ENCODE data around the gene DNAJB9. TPM values are rescaled to one million over a fixed set of nuclear protein-coding genes. Genes with fewer than 3 reads are reported as not detected.
"Not testable (repeated sequence)": the region's sequence is repeated elsewhere in the genome, so short reads cannot be mapped to it uniquely, and the experiment has no call there.

The DNAJB9 gene
- total RNA-seq (ENCODE audit: insufficient read depth, low replicate concordance), result 50.1 TPM

DNA sequence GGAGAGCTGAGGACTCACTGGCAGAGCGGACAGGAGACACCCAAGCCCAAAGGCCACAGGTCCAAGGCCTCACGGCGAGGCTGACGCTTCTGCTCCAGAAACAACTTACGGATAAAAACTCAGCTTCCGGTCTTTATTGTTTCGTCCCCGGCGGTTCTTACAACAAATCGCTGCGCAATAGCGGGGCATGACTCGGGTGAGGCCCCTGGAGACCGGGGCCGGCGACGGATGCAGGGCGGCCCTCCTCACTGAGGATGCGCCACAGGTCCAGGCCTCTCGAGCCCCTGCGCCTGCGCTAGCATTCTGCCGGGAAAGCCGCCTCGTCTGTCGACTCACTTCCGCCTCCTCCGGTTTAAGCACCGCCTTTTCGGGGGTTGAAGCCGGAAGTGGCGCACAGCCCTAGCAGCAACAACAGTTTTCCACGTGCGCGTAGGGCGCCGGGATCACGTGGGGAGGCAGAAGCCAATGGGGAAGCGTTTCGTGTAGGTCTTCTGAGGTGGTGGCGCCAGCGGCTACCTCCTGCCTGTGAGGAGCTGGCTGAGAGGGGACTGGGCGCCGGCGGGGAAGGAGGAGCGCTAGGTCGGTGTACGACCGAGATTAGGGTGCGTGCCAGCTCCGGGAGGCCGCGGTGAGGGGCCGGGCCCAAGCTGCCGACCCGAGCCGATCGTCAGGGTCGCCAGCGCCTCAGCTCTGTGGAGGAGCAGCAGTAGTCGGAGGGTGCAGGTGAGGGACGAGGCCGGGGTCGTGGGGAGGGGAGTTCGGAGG is at the start of gene DNAJB9, which contains the start of gene THAP5:
TSS of gene DNAJB9 (plus strand) at position 494 of the 765 bp plus-strand sequence. CDS start 1,853 bp downstream, outside the sequence.
TSS of gene THAP5 (minus strand) at position 326 of the 765 bp plus-strand sequence. CDS start at position 189, 137 bp downstream.
- DNase-seq (ENCODE audit: low spot score), result peak; percentile 100

GRCh38 chr7:108522780-108523179 is 46.9 kb upstream of the DNAJB9 start:
- DNase-seq (ENCODE audit: low spot score), result no peak

DNA sequence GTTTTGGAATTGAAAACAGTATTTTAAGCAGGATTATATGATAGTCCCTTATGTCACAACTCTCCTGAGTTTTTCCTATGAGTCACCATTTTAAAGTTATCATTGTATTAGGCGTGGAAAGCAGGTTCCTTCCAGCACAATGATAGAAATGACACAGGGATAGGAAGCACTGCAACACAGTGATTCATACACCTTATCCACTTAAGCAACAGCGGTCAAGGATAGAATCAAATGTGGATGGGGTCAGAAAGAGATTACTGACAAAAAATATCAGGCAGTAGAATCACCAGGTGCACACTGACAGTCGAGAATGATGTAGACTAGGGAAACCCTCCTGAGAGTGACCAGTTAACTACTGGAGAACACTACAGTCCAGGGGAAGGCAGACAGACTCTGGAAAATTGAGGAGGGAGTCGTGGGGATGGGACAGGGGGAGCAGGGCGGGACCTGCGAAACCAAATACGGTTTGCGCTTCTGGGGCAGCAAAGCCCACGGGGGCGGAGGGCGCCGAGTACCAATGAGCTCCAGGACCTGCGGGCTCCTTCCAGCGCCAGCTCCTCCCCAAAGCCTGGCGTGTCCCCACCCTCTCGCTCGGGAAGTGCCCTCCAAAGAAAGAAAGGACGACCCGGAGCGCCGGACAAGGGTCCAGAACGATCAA is 44.2 kb upstream of the DNAJB9 start:
- no peak for DNase-seq (ENCODE audit: low spot score)

DNA sequence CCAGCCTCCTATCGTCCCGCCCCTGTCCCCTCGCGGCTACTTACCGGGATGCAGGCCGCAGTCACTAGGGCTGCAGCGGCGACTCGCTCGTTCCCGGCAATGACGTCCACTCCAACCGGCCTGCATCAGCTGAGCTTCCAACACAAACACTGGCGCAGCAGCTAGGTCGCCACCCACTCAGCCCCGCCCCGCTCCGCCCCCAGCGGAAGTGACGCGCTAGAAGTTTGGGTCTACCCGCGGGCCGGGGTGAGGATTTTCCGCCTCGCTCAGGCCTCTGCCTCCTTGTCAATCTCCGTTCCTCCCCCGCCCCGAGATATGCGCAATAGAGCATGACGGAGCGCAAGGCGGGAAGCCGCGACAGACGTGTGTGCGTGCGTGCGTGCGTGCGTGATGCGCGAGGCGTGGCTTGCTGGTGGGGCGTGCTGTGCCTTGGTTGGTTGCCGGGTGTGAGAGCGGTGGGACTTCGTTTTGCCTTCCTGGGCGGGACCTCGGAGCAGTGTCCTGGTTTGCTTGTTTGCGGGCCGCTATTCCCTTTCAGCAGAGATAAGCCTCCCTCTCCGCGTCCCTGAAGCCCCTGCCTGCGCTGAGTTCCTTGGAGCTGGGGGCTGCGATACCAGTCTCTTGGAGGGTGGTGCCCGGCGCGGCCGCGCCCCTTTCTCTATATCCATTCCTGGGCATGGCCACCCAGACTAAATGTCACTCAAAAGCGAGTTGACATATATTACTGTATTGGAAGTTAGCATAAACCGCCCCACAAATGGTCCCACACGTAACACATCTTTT is 43.5 kb upstream of the DNAJB9 start, which contains the start of gene PNPLA8:
TSS of gene PNPLA8 (minus strand) at position 151 of the 783 bp plus-strand sequence. CDS start 10,644 bp downstream, outside the sequence.
- peak; percentile 100 for DNase-seq (ENCODE audit: low spot score)

DNA sequence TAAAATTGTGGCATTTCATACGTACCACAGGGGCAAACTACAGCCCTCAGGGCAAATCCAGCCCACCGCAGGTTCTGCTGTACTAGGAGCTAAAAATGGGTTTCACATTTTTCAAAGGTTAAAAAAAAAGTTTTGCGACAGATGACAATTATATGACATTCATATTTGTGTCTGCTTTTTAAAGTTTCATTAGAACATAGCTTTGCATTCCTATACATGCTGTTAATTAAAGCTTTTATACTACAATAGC is 43.0 kb upstream of the DNAJB9 start:
- DNase-seq (ENCODE audit: low spot score), result no peak

DNA sequence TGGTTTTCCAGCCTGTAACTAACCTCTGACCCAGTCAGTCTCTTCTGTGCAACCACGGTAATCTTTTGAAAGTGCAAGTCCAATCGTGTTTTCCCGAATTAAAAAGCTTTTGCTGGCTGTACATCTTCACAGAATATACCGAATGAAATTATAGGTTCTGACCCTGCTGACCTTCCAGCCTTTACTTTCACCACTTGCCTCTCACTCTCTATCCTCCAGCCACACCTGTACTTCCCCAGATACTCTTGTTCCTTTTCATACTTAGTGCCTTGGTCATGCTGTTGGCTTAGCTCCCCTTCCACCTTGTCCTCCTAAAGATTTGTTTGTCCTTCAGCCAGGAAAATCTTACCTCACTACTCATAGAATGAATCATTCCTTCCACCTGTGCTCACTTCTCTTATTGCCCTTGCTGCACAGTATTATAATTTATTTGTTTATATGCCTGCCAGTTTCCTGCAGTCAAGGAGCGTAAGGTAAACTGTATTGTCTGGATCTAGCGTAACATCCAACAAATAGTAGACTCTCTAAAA is 41.4 kb upstream of the DNAJB9 start:
- no peak for DNase-seq (ENCODE audit: low spot score)

GRCh38 chr7:108529341-108529740 is 40.3 kb upstream of the DNAJB9 start:
- no peak for DNase-seq (ENCODE audit: low spot score)

DNA sequence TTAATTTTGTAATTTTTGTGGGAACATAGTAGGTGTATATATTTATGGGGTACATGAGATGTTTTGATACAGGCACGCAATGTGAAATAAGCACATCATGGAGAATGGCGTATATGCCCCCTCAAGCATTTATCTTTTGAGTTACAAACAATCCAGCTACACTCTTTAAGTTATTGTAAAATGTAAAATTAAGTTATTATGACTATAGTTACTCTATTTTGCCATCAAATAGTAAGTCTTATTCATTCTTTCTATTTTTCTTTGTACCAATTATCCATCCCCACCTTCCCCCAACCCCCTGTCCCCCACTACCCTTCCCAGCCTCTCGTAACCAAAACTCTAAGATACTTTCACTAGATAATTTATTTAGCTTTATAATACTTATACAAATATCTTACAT is 36.0 kb upstream of the DNAJB9 start:
- no peak for DNase-seq (ENCODE audit: low spot score)

GRCh38 chr7:108535257-108535656 is 34.4 kb upstream of the DNAJB9 start:
- DNase-seq (ENCODE audit: low spot score), result no peak

DNA sequence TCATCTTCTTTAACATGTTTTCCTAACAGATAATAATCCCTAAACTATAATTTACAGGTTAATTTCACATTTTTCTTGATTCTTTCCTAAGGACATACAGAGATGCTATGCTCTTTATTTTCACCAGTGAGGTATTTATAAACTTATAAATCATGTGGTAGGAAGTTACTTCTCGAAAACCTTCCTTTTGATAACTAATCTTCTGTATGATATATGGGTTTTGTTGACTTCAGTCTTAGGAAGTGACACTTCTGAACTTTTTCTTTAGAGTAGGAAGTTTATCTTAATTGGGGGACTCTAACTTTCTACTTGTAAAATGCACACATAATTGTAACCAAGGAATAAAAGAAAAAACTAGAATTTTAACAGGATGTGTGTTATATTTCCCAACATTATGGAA is 33.9 kb upstream of the DNAJB9 start:
- no peak for DNase-seq (ENCODE audit: low spot score)

GRCh38 chr7:108537229-108537628 is 32.4 kb upstream of the DNAJB9 start:
- DNase-seq (ENCODE audit: low spot score), result no peak

DNA sequence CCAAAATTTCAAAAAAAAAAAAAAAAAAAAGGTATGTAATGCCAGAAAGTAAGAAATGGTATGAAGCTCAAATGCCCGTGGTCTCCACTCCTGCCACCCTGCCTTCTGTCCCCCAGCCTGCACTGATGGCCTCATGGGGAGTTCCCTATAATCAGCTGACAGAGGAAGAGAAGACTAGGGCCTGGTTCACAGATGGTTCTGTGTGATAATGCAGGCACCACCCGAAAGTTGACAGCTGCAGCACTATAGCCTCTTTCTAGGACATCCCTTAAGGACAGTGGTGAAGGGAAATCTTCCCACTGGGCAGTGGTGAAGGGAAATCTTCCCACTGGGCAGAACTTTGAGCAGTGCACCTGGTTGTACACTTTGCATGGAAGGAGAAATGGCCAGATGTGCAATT is 31.4 kb upstream of the DNAJB9 start:
- DNase-seq (ENCODE audit: low spot score), result not testable (repeated sequence)

GRCh38 chr7:108538685-108539084 is 31.0 kb upstream of the DNAJB9 start:
- not testable (repeated sequence) for DNase-seq (ENCODE audit: low spot score)

GRCh38 chr7:108541478-108541877 is 28.2 kb upstream of the DNAJB9 start:
- no peak for DNase-seq (ENCODE audit: low spot score)

DNA sequence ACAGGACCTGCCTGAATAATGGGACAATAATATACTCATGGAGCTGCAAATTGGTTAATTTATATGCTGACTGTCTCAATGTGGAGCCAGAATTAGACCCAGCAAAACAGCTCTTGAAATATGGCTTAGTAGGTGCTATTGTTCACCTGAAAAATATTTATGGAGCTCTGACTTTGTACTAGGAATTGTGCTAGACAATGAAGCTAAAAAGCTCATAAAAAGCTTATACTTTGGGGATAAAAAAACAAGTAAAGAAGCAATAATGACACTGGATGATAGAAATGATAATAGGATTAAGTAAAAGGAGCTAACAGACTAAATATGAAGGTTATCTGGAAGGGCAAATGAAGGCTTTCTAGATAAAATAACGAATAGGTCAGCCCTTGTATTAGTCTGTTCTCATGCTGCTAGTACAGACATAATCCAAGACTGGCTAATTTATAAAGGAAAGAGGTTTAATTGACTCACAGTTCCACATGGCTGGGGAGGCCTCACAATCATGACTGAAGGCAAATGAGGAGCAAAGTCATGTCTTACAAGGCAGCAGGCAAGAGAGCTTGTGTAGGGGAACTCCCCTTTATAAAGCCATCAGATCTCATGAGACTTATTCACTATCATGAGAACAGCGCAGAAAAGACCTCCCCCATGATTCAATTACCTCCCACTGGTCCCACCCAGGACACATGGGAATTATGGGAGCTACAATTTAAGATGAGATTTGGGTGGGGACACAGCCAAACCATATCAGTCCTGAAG is 21.4 kb upstream of the DNAJB9 start:
- not testable (repeated sequence) for DNase-seq (ENCODE audit: low spot score)

- DNase-seq (ENCODE audit: low spot score), result not testable (repeated sequence)
These were observed 13.0 kb upstream of the DNAJB9 start for GRCh38 chr7:108556665-108557064.

- no peak for DNase-seq (ENCODE audit: low spot score)
These were observed 12.5 kb upstream of the DNAJB9 start for GRCh38 chr7:108557191-108557590.

- no peak for DNase-seq (ENCODE audit: low spot score)
These were observed 12.1 kb upstream of the DNAJB9 start for GRCh38 chr7:108557617-108558016.

DNA sequence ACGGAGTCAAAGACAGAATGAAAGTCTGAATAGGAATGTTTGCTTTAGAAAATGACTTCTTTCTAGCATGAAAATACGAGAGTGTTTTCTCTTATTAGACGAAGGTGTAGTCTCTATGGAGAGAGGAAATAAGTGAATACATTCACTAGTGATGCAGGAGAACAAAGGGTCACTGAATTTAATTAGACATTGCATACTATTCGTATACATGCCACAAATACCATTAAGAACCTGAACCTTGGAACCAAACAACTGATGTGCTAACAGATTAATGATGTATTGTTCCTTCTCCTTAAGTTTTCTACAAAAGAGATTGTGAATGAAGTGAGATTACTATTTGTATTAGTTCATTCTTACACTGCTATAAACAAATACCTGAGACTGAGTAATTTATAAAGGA is 10.4 kb upstream of the DNAJB9 start:
- DNase-seq (ENCODE audit: low spot score), result no peak

GRCh38 chr7:108561047-108561619 is 8.5 kb upstream of the DNAJB9 start:
- no peak for DNase-seq (ENCODE audit: low spot score)

DNA sequence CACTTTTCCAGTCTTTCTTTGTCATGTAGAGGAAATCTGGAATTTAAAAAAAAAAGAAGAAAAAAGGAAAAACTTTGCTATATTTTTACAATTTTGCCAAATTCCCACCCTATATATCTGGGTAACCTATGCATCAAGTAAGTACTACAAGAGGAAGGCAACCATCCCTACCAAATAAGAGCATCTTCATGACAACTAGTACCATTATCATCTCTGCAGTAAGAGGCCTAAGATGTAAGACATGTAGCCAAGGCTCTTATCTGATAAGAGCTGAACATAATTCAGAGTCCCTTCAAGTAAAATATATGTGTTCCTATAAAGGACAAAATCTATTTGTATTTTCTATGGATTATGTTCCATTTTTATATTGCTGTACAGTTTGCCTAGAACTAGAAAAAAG is 3.7 kb upstream of the DNAJB9 start:
- no peak for DNase-seq (ENCODE audit: low spot score)
